Right renal pelvis (tissue), 4 donors: ENCODE data around the gene GNPAT. TPM values are rescaled to one million over a fixed set of nuclear protein-coding genes. Genes with fewer than 3 reads are reported as not detected.

Experiments
- DNase-seq, 4 donors: peaks; one replicate each; pipeline ENCODE4 v3.0.0-alpha.2; 2013; ENCODE audit warnings: low read depth in 4 of 4, low spot score in 3 of 4, missing footprints in 1 of 4
- polyA plus RNA-seq, 4 donors: library from polyadenylated mRNA; unstranded; fragments of 120-200 nt; gene quantifications; one replicate each; pipeline ENCODE4 v1.2.1, GENCODE V29; 2013; ENCODE audit not compliant: insufficient read length in 4 of 4

Gene GNPAT
- polyA plus RNA-seq, 4 donors = 61.4 to 70.8 (median 63.7) TPM

GRCh38 chr1:231240531-231240882 lies 505 bp upstream of the GNPAT start:
- no peak for DNase-seq

GRCh38 chr1:231241750-231242149 lies 738 bp downstream of the GNPAT start:
- DNase-seq = peak in 1 of 4 donors; percentile 7

GRCh38 chr1:231242516-231243198 lies 1.6 kb downstream of the GNPAT start:
- DNase-seq = no peak

GRCh38 chr1:231248778-231249177 lies 7.8 kb downstream of the GNPAT start:
- no peak for DNase-seq

GRCh38 chr1:231252336-231252735 lies 11.3 kb downstream of the GNPAT start:
- no peak for DNase-seq

- DNase-seq = no peak
These were observed 19.3 kb downstream of the GNPAT start for GRCh38 chr1:231260351-231260750.

GRCh38 chr1:231264642-231265041 lies 23.6 kb downstream of the GNPAT start:
- no peak for DNase-seq

GRCh38 chr1:231265379-231265778 lies 24.4 kb downstream of the GNPAT start:
- DNase-seq = no peak

- DNase-seq = no peak
These were observed 25.9 kb downstream of the GNPAT start for GRCh38 chr1:231266811-231267322.

GRCh38 chr1:231272173-231272572 lies 31.2 kb downstream of the GNPAT start:
- no peak for DNase-seq

GRCh38 chr1:231272880-231273279 lies 31.9 kb downstream of the GNPAT start:
- DNase-seq = no peak

GRCh38 chr1:231274119-231274825 lies 33.3 kb downstream of the GNPAT start:
- DNase-seq = no peak

GRCh38 chr1:231278100-231278790 lies 37.2 kb downstream of the GNPAT start:
- no peak for DNase-seq

- DNase-seq = no peak
These were observed 38.1 kb downstream of the GNPAT start for GRCh38 chr1:231279081-231279480.

- no peak for DNase-seq
These were observed 38.7 kb downstream of the GNPAT start for GRCh38 chr1:231279683-231280082.

- no peak for DNase-seq
These were observed 43.4 kb downstream of the GNPAT start for GRCh38 chr1:231284441-231284840.

GRCh38 chr1:231286603-231287002 lies 45.6 kb downstream of the GNPAT start:
- DNase-seq = no peak

- no peak for DNase-seq
These were observed 54.9 kb downstream of the GNPAT start for GRCh38 chr1:231295938-231296337.

- no peak for DNase-seq
These were observed 61.0 kb downstream of the GNPAT start for GRCh38 chr1:231301990-231302389.

GRCh38 chr1:231310391-231310934 lies 69.5 kb downstream of the GNPAT start:
- no peak for DNase-seq

GRCh38 chr1:231311720-231312431 lies 70.9 kb downstream of the GNPAT start:
- no peak for DNase-seq
